Lower leg skin (tissue), 3 donors: ENCODE data around the gene CACHD1.

Experiments used
- CTCF ChIP-seq, 3 donors: fragments of 450-650 bp; IDR thresholded peaks; one replicate each; pipeline ENCODE4 v1.5.1; 2016; ENCODE audit warnings: antibody characterized with exemption in 3 of 3, mild to moderate bottlenecking in 3 of 3, moderate library complexity in 2 of 3
- POLR2A ChIP-seq, 2 donors: fragments of 450-650 bp; IDR thresholded peaks; one replicate each; pipeline ENCODE4 v1.6.1; 2016 to 2017; ENCODE audit warnings: antibody characterized with exemption in 2 of 2, mild to moderate bottlenecking in 1 of 2, moderate library complexity in 1 of 2

GRCh38 chr1:64440183-64440826, 29.6 kb upstream of the CACHD1 start:
- TF ChIP-seq CTCF (IDR thresholded peaks at IDR 0.05) (no peak), POLR2A (IDR thresholded peaks at IDR 0.05) (no peak)
